Measurements from ENCODE around the gene CDH4. TPM values are rescaled to one million over a fixed set of nuclear protein-coding genes. Genes with fewer than 3 reads are reported as not detected.

Gene CDH4
- total RNA-seq, 1 donor from 2014 or later: 0.05 TPM

- no peak for ATAC-seq (ENCODE audit: poor library complexity)
- intact Hi-C loops (cut with DNase I): no loop called here
- DNase-seq: no peak
Observed at GRCh38 chr20:61682114-61682995, 430.3 kb downstream of the CDH4 start.

DNA sequence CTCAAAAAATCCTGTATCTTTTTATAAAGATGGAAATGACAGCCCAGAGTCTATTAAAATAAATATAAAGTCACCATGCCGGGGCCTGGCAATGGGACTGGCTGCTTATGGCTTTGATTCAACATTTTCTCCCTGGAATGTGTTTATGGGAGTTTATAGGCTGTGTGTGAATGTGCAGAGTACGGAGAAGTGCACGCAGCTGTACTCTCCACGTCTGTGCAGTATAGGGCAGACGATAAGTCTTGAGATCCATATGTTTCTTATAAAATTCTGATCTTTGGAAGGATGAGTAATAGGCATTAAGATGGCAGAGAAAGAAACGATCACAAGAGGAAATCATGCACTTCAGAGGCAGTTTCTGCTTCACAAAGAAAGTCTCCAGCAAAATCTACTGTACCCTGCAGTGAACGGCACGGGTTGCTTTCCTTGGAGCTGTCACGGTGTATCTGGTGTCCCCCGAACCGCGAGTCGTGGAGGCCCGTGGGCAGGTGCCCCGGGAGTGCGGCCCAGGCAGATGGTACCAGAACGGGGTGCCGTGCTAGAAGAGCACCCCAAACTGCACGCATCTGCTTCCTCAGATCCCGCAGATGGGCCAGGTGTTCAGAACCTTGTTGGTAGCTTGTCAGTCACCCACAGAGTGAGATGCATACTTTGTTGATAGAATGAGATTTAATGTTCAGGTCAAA lies 431.1 kb downstream of the CDH4 start:
- DNase-seq: peak; percentile 11
- ATAC-seq (ENCODE audit: poor library complexity): no peak

GRCh38 chr20:61683721-61684120 lies 431.7 kb downstream of the CDH4 start:
- ATAC-seq (ENCODE audit: poor library complexity) (no peak), DNase-seq (peak; percentile 20)
- intact Hi-C loops (cut with DNase I): no loop called here

More for the DNA sequence above, 431.1 kb downstream of the CDH4 start:
- intact Hi-C loops (cut with DNase I): no loop called here

GRCh38 chr20:61684136-61684535 lies 432.1 kb downstream of the CDH4 start:
- peak; percentile 33 for DNase-seq
- ATAC-seq (ENCODE audit: poor library complexity): no peak
- intact Hi-C loops (cut with DNase I): no loop called here

DNA sequence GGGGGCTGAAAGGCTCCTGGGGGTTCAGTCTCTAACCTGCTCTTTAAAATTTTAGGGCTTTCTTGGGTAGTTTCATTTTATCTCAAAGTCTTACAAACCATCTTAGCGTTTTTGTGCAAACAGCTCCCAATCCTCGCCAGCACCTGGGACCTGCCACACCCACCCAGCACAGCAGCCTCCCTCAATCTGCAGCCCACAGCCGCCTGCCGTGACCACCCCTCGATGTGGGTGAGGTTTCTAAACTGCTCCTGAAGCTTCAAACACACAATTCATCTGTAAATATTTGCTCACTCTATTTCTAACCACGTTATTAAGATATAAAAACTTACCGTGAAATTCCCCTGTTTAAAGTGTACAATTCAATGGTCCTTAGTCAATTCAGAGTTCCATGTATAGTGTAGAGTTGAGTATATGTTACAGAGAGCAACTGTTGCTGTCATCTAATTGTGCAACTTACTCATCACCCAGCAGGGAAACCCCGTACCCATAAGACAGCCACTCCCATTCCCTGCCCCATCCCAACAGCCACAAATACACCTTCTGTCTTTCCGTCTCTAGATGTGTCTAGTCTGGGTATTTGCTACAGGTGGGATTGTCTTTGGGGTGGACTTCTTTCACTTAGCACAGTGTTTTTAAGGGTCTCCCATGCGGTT lies 432.6 kb downstream of the CDH4 start:
- ATAC-seq (ENCODE audit: poor library complexity) (no peak), DNase-seq (peak; percentile 8)
- intact Hi-C loops (cut with DNase I): no loop called here

- peak; percentile 12 for DNase-seq
- no peak for ATAC-seq (ENCODE audit: poor library complexity)
- intact Hi-C loops (cut with DNase I): no loop called here
Observed at GRCh38 chr20:61685462-61685861, 433.4 kb downstream of the CDH4 start.

- intact Hi-C loops (cut with DNase I): no loop called here
- ATAC-seq (ENCODE audit: poor library complexity): no peak
- DNase-seq: peak; percentile 16
Observed at GRCh38 chr20:61686051-61686936, 434.2 kb downstream of the CDH4 start.

- ATAC-seq (ENCODE audit: poor library complexity): no peak
- intact Hi-C loops (cut with DNase I): no loop called here
- DNase-seq: peak; percentile 14
Observed at GRCh38 chr20:61688411-61688810, 436.4 kb downstream of the CDH4 start.

GRCh38 chr20:61690150-61690549 lies 438.1 kb downstream of the CDH4 start:
- ATAC-seq (ENCODE audit: poor library complexity): no peak
- intact Hi-C loops (cut with DNase I): no loop called here
- DNase-seq: no peak

DNA sequence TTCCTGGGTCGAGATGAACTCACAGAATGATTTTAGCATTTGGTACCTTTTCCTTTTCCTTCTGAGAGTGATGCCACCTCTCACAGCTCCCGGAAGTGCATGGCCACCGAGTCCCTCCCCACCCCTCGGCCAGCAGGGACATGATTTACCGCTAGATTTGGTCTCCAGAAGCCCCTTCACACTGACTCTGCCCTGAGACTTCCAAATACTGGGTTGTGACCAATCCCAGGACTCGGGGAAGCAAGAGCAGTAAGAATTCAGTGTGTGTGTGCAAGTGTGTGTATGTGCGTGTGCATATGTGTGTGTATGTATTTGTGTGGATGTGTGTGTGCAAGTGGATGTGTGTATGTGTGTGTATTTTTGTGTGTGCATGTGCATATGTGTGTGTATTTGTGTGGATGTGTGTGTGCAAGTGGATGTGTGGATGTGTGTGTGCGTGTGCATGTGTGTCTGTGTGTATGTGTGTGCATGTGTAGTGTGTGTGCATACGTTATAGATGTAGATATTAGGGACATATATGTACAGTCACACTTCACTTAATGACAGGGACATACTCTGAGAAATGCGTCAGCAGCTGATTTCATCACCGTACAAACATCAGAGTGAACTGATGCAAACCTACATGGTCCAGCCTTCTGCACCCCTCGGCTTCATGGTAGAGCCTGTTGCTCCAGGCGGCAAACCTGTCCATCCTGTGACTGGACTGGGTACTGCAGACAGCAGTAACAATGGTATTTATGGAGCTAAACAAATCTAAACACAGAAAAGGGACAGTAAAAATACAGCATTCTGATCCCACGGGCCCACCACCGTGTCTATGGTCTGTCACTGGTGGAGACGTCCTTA lies 439.2 kb downstream of the CDH4 start:
- no peak for DNase-seq
- no peak for ATAC-seq (ENCODE audit: poor library complexity)
- intact Hi-C loops (cut with DNase I): no loop called here

DNA sequence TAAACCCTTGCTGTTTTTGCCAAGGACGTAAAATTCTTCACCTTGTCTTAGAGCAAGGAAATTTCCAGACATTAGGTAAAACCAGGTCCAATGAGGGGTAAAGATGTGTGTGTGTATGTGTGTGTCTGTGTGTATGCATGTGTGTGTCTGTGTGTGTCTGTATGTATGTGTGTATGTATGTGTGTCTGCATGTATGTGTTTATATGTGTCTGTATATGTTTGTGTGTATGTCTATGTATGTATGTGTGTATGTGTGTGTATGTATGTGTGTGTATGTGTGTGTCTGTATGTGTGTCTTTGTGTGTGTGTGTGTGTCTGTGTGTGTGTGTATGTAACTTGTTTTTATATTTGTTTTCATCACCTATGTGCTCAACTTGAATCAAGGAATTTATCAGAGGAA lies 439.9 kb downstream of the CDH4 start:
- no peak for ATAC-seq (ENCODE audit: poor library complexity)
- intact Hi-C loops (cut with DNase I): no loop called here

DNA sequence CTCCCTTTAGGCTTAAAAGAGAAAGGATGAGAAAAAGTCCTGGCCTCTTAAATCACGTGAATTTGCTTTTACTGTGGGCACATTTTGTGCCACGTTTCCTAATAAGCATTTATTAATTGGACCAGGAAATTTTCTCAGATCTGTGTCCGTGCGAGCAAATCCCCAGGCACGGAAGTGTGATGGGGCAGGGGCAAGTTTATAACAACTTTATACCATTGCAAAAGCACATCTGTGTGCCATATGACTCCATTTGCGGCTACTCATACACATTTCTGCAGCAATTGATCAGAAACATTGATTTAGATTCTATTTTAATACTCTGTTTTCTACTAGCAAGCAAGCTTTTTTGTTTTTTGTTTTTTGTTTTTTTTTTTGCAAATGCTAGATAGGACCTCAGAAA lies 440.4 kb downstream of the CDH4 start:
- intact Hi-C loops (cut with DNase I): no loop called here
- ATAC-seq (ENCODE audit: poor library complexity) (no peak), DNase-seq (no peak)

More for the DNA sequence above, 439.9 kb downstream of the CDH4 start:
- DNase-seq: no peak

DNA sequence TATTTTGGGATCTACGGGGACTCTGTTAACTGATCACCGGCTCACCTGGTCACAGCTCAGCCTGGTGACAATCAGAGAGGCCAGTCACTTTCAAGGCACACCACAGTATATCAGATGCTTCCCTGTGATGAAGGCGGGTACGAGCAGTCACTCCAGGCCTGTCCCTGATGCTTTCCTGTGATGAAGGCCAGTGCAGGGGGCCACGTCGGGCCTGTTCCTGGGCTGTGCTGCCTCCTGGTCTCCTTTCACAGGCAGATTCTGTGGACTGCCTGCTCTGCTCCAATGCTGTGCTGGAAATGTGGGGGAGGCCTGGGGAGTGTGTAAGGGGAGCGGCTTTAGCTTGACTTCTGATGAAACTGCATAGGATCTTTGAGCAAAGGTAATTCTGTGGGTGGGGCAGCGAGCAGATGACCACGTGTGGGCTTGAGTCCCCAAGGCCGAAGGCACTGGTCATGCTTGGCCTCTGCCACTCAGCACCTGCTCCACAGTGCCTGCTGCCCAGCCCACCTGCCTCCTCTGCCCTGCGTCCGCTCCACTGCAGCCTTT lies 441.1 kb downstream of the CDH4 start:
- ATAC-seq (ENCODE audit: poor library complexity) (no peak), DNase-seq (no peak)
- intact Hi-C loops (cut with DNase I): no loop called here

GRCh38 chr20:61694682-61695081 lies 442.6 kb downstream of the CDH4 start:
- intact Hi-C loops (cut with DNase I): no loop called here
- ATAC-seq (ENCODE audit: poor library complexity) (peak; percentile 44), DNase-seq (no peak)

DNA sequence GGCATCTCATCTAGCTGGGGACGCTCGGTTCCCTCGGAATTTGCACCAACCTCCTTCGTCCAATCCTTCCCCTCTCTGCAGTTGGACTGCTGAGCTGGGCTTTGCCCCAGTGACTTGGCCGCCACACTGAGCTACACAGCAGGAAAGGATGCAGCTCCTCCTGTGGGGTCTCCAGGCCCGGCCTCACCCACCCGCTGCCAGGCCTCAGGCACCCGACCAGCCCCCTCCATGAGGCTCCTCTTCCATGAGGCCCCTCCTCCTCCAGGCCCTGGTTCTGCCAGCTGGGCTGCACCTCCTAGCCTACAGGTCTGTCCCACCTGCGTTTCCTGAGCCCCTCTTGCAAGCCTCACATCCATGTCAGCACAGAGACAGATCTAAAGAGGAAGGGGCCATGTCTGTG lies 443.7 kb downstream of the CDH4 start:
- DNase-seq (no peak), ATAC-seq (ENCODE audit: poor library complexity) (no peak)
- intact Hi-C loops (cut with DNase I): no loop called here

DNA sequence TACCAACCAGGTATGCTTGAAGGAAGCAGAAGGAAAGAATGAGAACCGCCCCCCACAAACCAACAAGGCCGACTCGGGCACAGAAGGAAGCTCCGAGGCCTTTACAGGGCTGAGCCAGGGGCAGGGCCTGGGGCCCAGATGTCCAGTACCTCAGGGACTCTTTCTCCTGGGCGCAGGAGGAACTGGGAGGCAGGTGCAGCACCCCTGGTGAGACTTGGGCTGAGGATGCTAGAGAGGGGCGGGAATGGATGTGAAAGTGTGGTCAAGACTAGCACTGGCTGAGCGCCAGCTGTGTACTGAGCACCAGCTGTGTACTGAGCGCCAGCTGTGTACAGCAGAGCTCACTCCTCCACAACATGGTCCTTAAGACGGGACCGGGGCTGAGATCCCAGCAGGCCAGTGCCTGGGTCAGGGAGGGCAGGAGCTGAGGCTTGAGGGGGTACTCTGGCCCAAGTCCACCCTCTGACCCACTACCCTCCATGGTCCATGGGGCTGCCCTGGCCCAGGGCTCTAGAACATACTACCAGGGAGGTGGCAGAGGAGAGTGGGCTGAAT lies 444.2 kb downstream of the CDH4 start:
- no peak for DNase-seq
- intact Hi-C loops (cut with DNase I): no loop called here

More for the DNA sequence above, 444.2 kb downstream of the CDH4 start:
- ATAC-seq (ENCODE audit: poor library complexity): no peak
